GM23338 (cell line): Measurements from ENCODE around the gene TFB2M. TPM values are rescaled to one million over a fixed set of nuclear protein-coding genes. Genes with fewer than 3 reads are reported as not detected.
"Not testable (repeated sequence)": the region's sequence is repeated elsewhere in the genome, so short reads cannot be mapped to it uniquely, and the experiment has no call there.

ENCODE experiments used
- ATAC-seq: fragments of 200-7000 bp; cut with Tn5 transposase; 3 replicates; pipeline ENCODE4 v1.9.1; 2020
- DNase-seq: peaks from one replicate; pipeline ENCODE4 v3.0.0-alpha.2; 2015; ENCODE audit warnings: low spot score
- H2AFZ ChIP-seq: fragments of 200-600 bp; sonication (generic); 2 replicates; pipeline ENCODE4 v1.8.0; 2016; ENCODE audit warnings: antibody characterized with exemption, mild to moderate bottlenecking, moderate library complexity
- H3F3A ChIP-seq: fragments of 200-600 bp; sonication (generic); replicated peaks from 2 replicates; pipeline ENCODE4 v1.8.0; 2017; ENCODE audit warnings: antibody characterized with exemption, mixed run types, low read depth
- H3K27ac ChIP-seq: fragments of 200-600 bp; sonication (generic); 2 replicates; pipeline ENCODE4 v1.6.1; 2016; ENCODE audit warnings: low read depth
- H3K27me3 ChIP-seq: fragments of 200-600 bp; sonication (generic); 2 replicates; pipeline ENCODE4 v1.8.0; 2016; ENCODE audit warnings: mild to moderate bottlenecking, mixed run types, moderate library complexity; ENCODE audit not compliant: insufficient read depth
- H3K36me3 ChIP-seq: fragments of 200-600 bp; sonication (generic); 2 replicates; pipeline ENCODE4 v1.8.0; 2016; ENCODE audit warnings: mild to moderate bottlenecking; ENCODE audit not compliant: insufficient read depth
- H3K4me1 ChIP-seq: fragments of 200-600 bp; sonication (generic); 2 replicates; pipeline ENCODE4 v1.8.0; 2016; ENCODE audit warnings: mild to moderate bottlenecking, moderate library complexity; ENCODE audit not compliant: insufficient read depth
- H3K4me2 ChIP-seq: fragments of 200-600 bp; sonication (generic); 2 replicates; pipeline ENCODE4 v1.7.1; 2017; ENCODE audit warnings: mixed run types
- H3K4me3 ChIP-seq: fragments of 200-600 bp; sonication (generic); 2 replicates; pipeline ENCODE4 v1.6.1; 2016; ENCODE audit warnings: mixed run types
- H3K79me2 ChIP-seq: fragments of 200-600 bp; sonication (generic); replicated peaks from 2 replicates; pipeline ENCODE4 v1.8.0; 2017; ENCODE audit warnings: mild to moderate bottlenecking; ENCODE audit not compliant: insufficient read depth
- H3K9me2 ChIP-seq: fragments of 200-600 bp; sonication (generic); 2 replicates; pipeline ENCODE4 v1.8.0; 2017; ENCODE audit not compliant: insufficient read depth
- H4K20me1 ChIP-seq: fragments of 200-600 bp; sonication (generic); replicated peaks from 2 replicates; pipeline ENCODE4 v1.8.0; 2017; ENCODE audit warnings: mild to moderate bottlenecking; ENCODE audit not compliant: insufficient read depth
- H3K27ac Mint-ChIP-seq: 2 replicates; pipeline ENCODE4 v1.8.0; 2020; ENCODE audit warnings: inconsistent platforms, mild to moderate bottlenecking, moderate library complexity, mixed read lengths
- H3K27me3 Mint-ChIP-seq: 3 replicates; pipeline ENCODE4 v1.8.0; 2022; ENCODE audit warnings: low read depth, mild to moderate bottlenecking, moderate library complexity, mixed read lengths, inconsistent platforms; ENCODE audit not compliant: insufficient read depth, poor library complexity
- H3K36me3 Mint-ChIP-seq: 3 replicates; pipeline ENCODE4 v1.8.0; 2021; ENCODE audit warnings: low read depth, mild to moderate bottlenecking, inconsistent platforms, moderate library complexity, mixed read lengths
- H3K4me1 Mint-ChIP-seq: 3 replicates; pipeline ENCODE4 v1.8.0; 2020; ENCODE audit warnings: mild to moderate bottlenecking, inconsistent platforms, mixed read lengths
- H3K4me3 Mint-ChIP-seq: 3 replicates; pipeline ENCODE4 v1.8.0; 2021; ENCODE audit warnings: moderate library complexity, mild to moderate bottlenecking, inconsistent platforms, mixed read lengths
- H3K9me3 Mint-ChIP-seq: 3 replicates; pipeline ENCODE4 v1.8.0; 2020; ENCODE audit warnings: moderate library complexity, mild to moderate bottlenecking, inconsistent platforms, mixed read lengths
- ETS1 ChIP-seq: IDR thresholded peaks from 2 replicates; pipeline ENCODE4 v1.6.1; 2016; ENCODE audit warnings: antibody characterized with exemption
- JUNB ChIP-seq: IDR thresholded peaks from one replicate; pipeline ENCODE4 v1.6.1; 2016; ENCODE audit warnings: antibody characterized with exemption; ENCODE audit not compliant: unreplicated experiment
- NANOG ChIP-seq: IDR thresholded peaks from 2 replicates; pipeline ENCODE4 v1.6.1; 2016; ENCODE audit warnings: antibody characterized with exemption, borderline replicate concordance
- ZNF331 ChIP-seq: fragments of 250-450 bp; sonication (Bioruptor Pico); IDR thresholded peaks from 2 replicates; pipeline ENCODE4 v1.5.0; 2020; ENCODE audit warnings: low read depth, mild to moderate bottlenecking, moderate library complexity
- ZNF462 ChIP-seq: fragments of 250-450 bp; sonication (Bioruptor Pico); IDR thresholded peaks from 2 replicates; pipeline ENCODE4 v1.5.0; 2020; ENCODE audit warnings: mild to moderate bottlenecking, moderate library complexity
- polyA plus RNA-seq: library from polyadenylated mRNA; unstranded; fragments of >200 nt; fragmentation: Nextera tagmentation; extraction: Ambion mirVana; gene quantifications from 2 replicates; pipeline ENCODE4 v1.2.1, GENCODE V29; 2016
- total RNA-seq: library from RNA; depleted of rRNA; stranded (reverse); fragments of >200 nt; shearing (Covaris generic); gene quantifications from 2 replicates; pipeline ENCODE4 v1.2.3, GENCODE V29; 2014

The TFB2M gene
- total and polyA plus RNA-seq, 2 experiments from 2014 or later: 18.7 to 24.9 TPM

- no peak for TF ChIP-seq ZNF462 (CRISPR knock-in tag)
- no peak for TF ChIP-seq JUNB
- no peak for TF ChIP-seq ETS1
- TF ChIP-seq ZNF331 (CRISPR knock-in tag): no peak
- no peak for TF ChIP-seq NANOG
Observed at GRCh38 chr1:246607462-246607861, 41.4 kb upstream of the TFB2M start (continued).

- H3K9me2 ChIP-seq, H3F3A ChIP-seq, H2AFZ ChIP-seq, ATAC-seq, H3K4me2 ChIP-seq, H3K9me3 Mint-ChIP-seq, DNase-seq, H3K27ac Mint-ChIP-seq, H3K4me3 Mint-ChIP-seq, H3K36me3 Mint-ChIP-seq, H3K36me3 ChIP-seq, H3K27me3 ChIP-seq, H3K4me3 ChIP-seq, H3K27ac ChIP-seq, H4K20me1 ChIP-seq, H3K4me1 ChIP-seq: not testable (repeated sequence)
- Mint-ChIP-seq H3K4me1 (peaks cover 15% of the 10 kb centered on the region), H3K27me3 (peaks cover 10% of the 10 kb centered on the region)
- H3K79me2 ChIP-seq: peaks cover 48% of the 10 kb centered on the region
Observed at GRCh38 chr1:246605231-246605630, 39.2 kb upstream of the TFB2M start.
